ENCODE data around the gene RFC3. TPM values are rescaled to one million over a fixed set of nuclear protein-coding genes. Genes with fewer than 3 reads are reported as not detected.

The RFC3 gene
- total RNA-seq, 2 experiments from 2014 or later, result 60.0 to 63.0 TPM

- H3K9me3 Mint-ChIP-seq, result peaks cover 1% of the 10 kb centered on the region
- H3K36me3 Mint-ChIP-seq (ENCODE audit: low read depth), result no peaks in the 10 kb centered on the region
- no peak for ATAC-seq
- no peaks in the 10 kb centered on the region for H3K4me1 Mint-ChIP-seq (ENCODE audit: low read depth)
- no peak for DNase-seq
- H3K27me3 Mint-ChIP-seq, result no peaks in the 10 kb centered on the region
- H3K27ac Mint-ChIP-seq, result no peak overlapping the region
- H3K4me3 Mint-ChIP-seq, result no peak overlapping the region
- intact Hi-C loops (cut with micrococcal nuclease), result no loop called here
- TF ChIP-seq CTCF (IDR thresholded peaks at IDR 0.05), result no peak
- CTCF ChIA-PET, result no interaction called here
- POLR2A ChIA-PET, result no interaction called here
Measured at GRCh38 chr13:33796095-33796494, 21.9 kb upstream of the RFC3 start.

DNA sequence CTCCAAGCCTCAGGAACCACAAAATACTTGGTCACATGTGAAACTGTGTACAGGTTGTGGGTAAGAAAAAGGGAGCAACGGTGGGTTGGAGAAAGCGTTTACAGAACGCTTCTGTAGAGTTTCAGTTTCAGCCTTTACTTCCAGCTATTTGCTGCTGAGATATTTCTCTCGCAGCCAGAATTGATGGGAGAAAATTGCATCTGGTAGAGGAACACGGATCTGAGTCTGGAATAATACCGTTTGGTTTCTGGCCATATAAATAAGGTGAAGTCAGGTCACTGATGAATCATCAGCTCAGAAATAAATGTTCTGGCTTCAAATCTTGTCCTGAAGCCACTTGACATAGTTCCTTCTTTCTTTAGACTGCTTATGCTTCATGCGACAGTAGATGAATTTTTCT is 20.3 kb upstream of the RFC3 start:
- POLR2A ChIA-PET, result interaction anchor here (0.9 kb wide), 1 partner anchor 11 kb away, joined by 3 read pairs; no protein-coding TSS in a partner anchor
- no peaks in the 10 kb centered on the region for H3K4me1 Mint-ChIP-seq (ENCODE audit: low read depth)
- DNase-seq (no peak), ATAC-seq (no peak)
- no peak overlapping the region for H3K27ac Mint-ChIP-seq
- H3K36me3 Mint-ChIP-seq (ENCODE audit: low read depth), result no peaks in the 10 kb centered on the region
- intact Hi-C loops (cut with micrococcal nuclease), result no loop called here
- CTCF ChIA-PET, result no interaction called here
- no peak overlapping the region for H3K4me3 Mint-ChIP-seq
- H3K9me3 Mint-ChIP-seq, result no peaks in the 10 kb centered on the region
- TF ChIP-seq CTCF (IDR thresholded peaks at IDR 0.05), result no peak
- no peaks in the 10 kb centered on the region for H3K27me3 Mint-ChIP-seq

DNA sequence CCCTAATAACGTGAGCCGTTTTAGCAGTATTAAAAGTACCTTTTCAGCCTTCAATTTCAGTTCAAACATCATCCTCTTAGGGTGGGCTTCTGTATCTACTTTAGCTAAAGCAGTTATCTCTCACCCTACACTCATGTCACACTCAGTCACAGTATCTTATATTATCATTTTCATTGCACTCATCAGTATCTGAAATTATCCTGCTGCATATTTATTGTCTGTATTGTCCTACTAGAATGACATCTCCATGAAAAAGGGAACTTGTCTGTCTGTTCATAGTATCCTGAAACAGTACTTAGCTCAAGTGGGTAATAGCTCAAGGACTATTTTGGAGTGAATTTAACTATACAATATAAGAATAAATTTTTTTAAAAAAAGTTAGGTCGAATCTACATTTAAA is 19.9 kb upstream of the RFC3 start:
- intact Hi-C loops (cut with micrococcal nuclease), result no loop called here
- no peaks in the 10 kb centered on the region for H3K4me1 Mint-ChIP-seq (ENCODE audit: low read depth)

GRCh38 chr13:33799950-33800592 is 17.9 kb upstream of the RFC3 start:
- H3K36me3 Mint-ChIP-seq (ENCODE audit: low read depth), result no peaks in the 10 kb centered on the region
- ChIA-PET CTCF (interaction anchor here (0.7 to 2.1 kb wide), 8 partner anchors 8 to 59 kb away, joined by 3 to 6 read pairs (median 4); no protein-coding TSS in a partner anchor), POLR2A (interaction anchor here (0.6 kb wide), 1 partner anchor 1919 kb away, joined by 3 read pairs; no protein-coding TSS in a partner anchor)
- H3K4me3 Mint-ChIP-seq, result no peak overlapping the region
- intact Hi-C loops (cut with micrococcal nuclease), result no loop called here
- H3K27me3 Mint-ChIP-seq, result peaks cover 2% of the 10 kb centered on the region
- no peaks in the 10 kb centered on the region for H3K9me3 Mint-ChIP-seq
- ATAC-seq, result no peak
- no peak for DNase-seq
- TF ChIP-seq CTCF (IDR thresholded peaks at IDR 0.05), result peak; percentile 39
- H3K27ac Mint-ChIP-seq, result no peak overlapping the region
- H3K4me1 Mint-ChIP-seq (ENCODE audit: low read depth), result no peaks in the 10 kb centered on the region

More for the DNA sequence above, 19.9 kb upstream of the RFC3 start:
- Mint-ChIP-seq H3K9me3 (no peaks in the 10 kb centered on the region), H3K4me3 (no peak overlapping the region), H3K27ac (no peak overlapping the region), H3K27me3 (no peaks in the 10 kb centered on the region), H3K36me3 (ENCODE audit: low read depth) (no peaks in the 10 kb centered on the region)
- no peak for TF ChIP-seq CTCF (IDR thresholded peaks at IDR 0.05)
- no peak for ATAC-seq
- no peak for DNase-seq
- ChIA-PET CTCF (interaction anchor here (1.4 kb wide), 1 partner anchor 20 kb away, joined by 3 read pairs; the partner anchor contains the start of gene RFC3), POLR2A (no interaction called here)

DNA sequence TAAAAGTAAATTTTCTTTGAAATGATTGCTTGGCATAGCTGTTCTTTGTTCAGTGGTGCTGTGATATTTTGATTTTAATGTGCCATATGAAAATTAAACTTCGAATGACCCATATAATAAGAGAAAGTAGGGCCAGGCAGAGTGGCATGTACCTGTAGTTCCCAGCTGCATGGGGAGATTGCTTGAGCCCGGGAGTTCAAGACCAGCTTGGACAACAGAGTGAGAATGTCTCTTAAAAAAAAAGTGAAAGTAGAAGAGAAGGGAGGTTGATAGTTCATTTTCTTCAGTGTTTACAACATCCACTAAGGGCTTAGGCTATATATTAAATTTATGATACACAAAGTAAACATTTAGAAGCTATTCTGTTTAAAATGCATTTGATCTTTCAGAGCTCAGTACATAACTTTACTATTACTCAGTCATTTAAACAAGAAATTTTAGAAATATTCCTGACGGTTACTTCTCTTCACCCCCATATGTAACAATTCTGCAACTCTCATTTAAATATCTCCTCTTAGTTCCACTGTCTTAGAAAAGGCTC is 17.2 kb upstream of the RFC3 start:
- H3K27me3 Mint-ChIP-seq, result peaks cover 2% of the 10 kb centered on the region
- DNase-seq (no peak), ATAC-seq (no peak)
- POLR2A ChIA-PET, result no interaction called here
- no peaks in the 10 kb centered on the region for H3K4me1 Mint-ChIP-seq (ENCODE audit: low read depth)
- H3K9me3 Mint-ChIP-seq, result no peaks in the 10 kb centered on the region
- no peaks in the 10 kb centered on the region for H3K36me3 Mint-ChIP-seq (ENCODE audit: low read depth)
- no peak for TF ChIP-seq CTCF (IDR thresholded peaks at IDR 0.05)
- no peak overlapping the region for H3K27ac Mint-ChIP-seq
- intact Hi-C loops (cut with micrococcal nuclease), result no loop called here
- H3K4me3 Mint-ChIP-seq, result no peak overlapping the region
- CTCF ChIA-PET, result interaction anchor here (0.7 to 2.1 kb wide), 7 partner anchors 8 to 59 kb away, joined by 3 to 6 read pairs (median 4); no protein-coding TSS in a partner anchor
